Esophagus squamous epithelium (tissue), 5 donors: ENCODE data around the gene TPO. TPM values are rescaled to one million over a fixed set of nuclear protein-coding genes. Genes with fewer than 3 reads are reported as not detected.
A peak's percentile ranks its signal among the peaks of the same experiment; 100 is the strongest.
"Not testable (repeated sequence)": the region's sequence is repeated elsewhere in the genome, so short reads cannot be mapped to it uniquely, and the experiment has no call there.

Experiments used
- DNase-seq: peaks from one replicate; lab custom pipeline; 2025; lab: John Stamatoyannopoulos, UW
- H3K27ac ChIP-seq, 4 donors: fragments of 200-600 bp; sonication (generic); one replicate each; pipeline ENCODE4 v1.5.1; 2016 to 2019; ENCODE audit warnings: mild to moderate bottlenecking in 1 of 4
- H3K27me3 ChIP-seq, 4 donors: fragments of 200-600 bp; sonication (generic); 1 replicate in 3 of 4; 2 replicates in 1 of 4; pipeline versions ENCODE4 v1.5.1 to v1.6.0; 2017 to 2021; ENCODE audit warnings: antibody characterized with exemption in 1 of 4
- H3K36me3 ChIP-seq, 3 donors: fragments of 200-600 bp; sonication (generic); one replicate each; pipeline ENCODE4 v1.5.1; 2016 to 2019
- H3K4me1 ChIP-seq, 3 donors: fragments of 200-600 bp; sonication (generic); one replicate each; pipeline ENCODE4 v1.5.1; 2017 to 2019
- H3K4me3 ChIP-seq, 4 donors: fragments of 200-600 bp; sonication (generic); 1 replicate in 3 of 4; 2 replicates in 1 of 4; pipeline ENCODE4 v1.5.1; 2016 to 2019; ENCODE audit warnings: mild to moderate bottlenecking in 2 of 4, moderate library complexity in 1 of 4
- H3K9me3 ChIP-seq, 3 donors: fragments of 200-600 bp; sonication (generic); one replicate each; pipeline ENCODE4 v1.5.1; 2016 to 2019
- CTCF ChIP-seq, 6 experiments: fragments of 450-650 bp in 4 of 6; fragments of 200-600 bp in 2 of 6; sonication (generic) in 2 of 6; IDR thresholded peaks; one replicate each; pipeline ENCODE4 v1.5.1; 2016 to 2019; ENCODE audit warnings: antibody characterized with exemption in 6 of 6, mild to moderate bottlenecking in 4 of 6, moderate library complexity in 4 of 6
- POLR2A ChIP-seq, 4 donors: fragments of 450-650 bp; IDR thresholded peaks; one replicate each; pipeline ENCODE4 v1.6.1; 2017; ENCODE audit warnings: antibody characterized with exemption in 4 of 4, mild to moderate bottlenecking in 4 of 4, moderate library complexity in 3 of 4
- WGBS, 2 donors: methylation state at CpG; one replicate each; pipeline ENCODE4 v1.1.5; 2018; 5-methylcytosine and 5-hydroxymethylcytosine counted together
- intact Hi-C: fragments of 100-400 bp; cut with DNase I; formaldehyde crosslinking; loops from one replicate; pipeline ENCODE4 v1.15.0; 2022
- total RNA-seq, 4 donors: library from RNA; depleted of rRNA; stranded (reverse); fragments of >200 nt; gene quantifications; one replicate each; pipeline ENCODE4 v1.1.0, GENCODE V29; 2016
- donor health status: DM: yes; HTN: yes; CAD: no.

Gene TPO
- total RNA-seq, 4 donors from 2014 or later: 0.31 to 4.6 (median 2.7) TPM

GRCh38 chr2:1516798-1517060, 103.5 kb downstream of the TPO start:
- Histone ChIP-seq H3K4me1 (peaks cover 0 to 10% (median 5%) of the 10 kb centered on the region in 3 donors), H3K9me3 (no peaks in the 10 kb centered on the region), H3K4me3 (no peak overlapping the region), H3K27me3 (peaks cover 0 to 29% (median 0%) of the 10 kb centered on the region in 4 donors), H3K36me3 (no peaks in the 10 kb centered on the region), H3K27ac (no peak overlapping the region)
- no peak for TF ChIP-seq CTCF (IDR thresholded peaks at IDR 0.05)
- no peak for TF ChIP-seq POLR2A (IDR thresholded peaks at IDR 0.05)
- intact Hi-C loops: no loop called here
- DNase-seq: no peak
- WGBS, 2 donors: 91% methylated on average over 7 of the region's 7 CpGs; no CpG with 5 or more reads in 1 of the 2 donors

- DNase-seq, H3K36me3 ChIP-seq, intact Hi-C loops, H3K9me3 ChIP-seq, H3K4me1 ChIP-seq, H3K27ac ChIP-seq, H3K4me3 ChIP-seq: not testable (repeated sequence)
- 75 to 79% methylated on average over 2 to 5 of the region's 5 CpGs for WGBS, 2 donors
- H3K27me3 ChIP-seq: peaks cover 0 to 27% (median 0%) of the 10 kb centered on the region in 4 donors
These were observed 104.0 kb downstream of the TPO start for GRCh38 chr2:1517291-1517690.

- no peaks in the 10 kb centered on the region for H3K36me3 ChIP-seq
- peaks cover 0 to 10% (median 5%) of the 10 kb centered on the region in 3 donors for H3K4me1 ChIP-seq
- no peak for TF ChIP-seq CTCF (IDR thresholded peaks at IDR 0.05)
- TF ChIP-seq POLR2A (IDR thresholded peaks at IDR 0.05): no peak
- 77 to 90% methylated on average over 4 to 5 of the region's 5 CpGs for WGBS, 2 donors
- H3K9me3 ChIP-seq: no peaks in the 10 kb centered on the region
- H3K27ac ChIP-seq: no peak overlapping the region
- no peak for DNase-seq
- intact Hi-C loops: no loop called here
- peaks cover 0 to 22% (median 0%) of the 10 kb centered on the region in 4 donors for H3K27me3 ChIP-seq
- no peak overlapping the region for H3K4me3 ChIP-seq
These were observed 104.5 kb downstream of the TPO start for GRCh38 chr2:1517786-1518185.

GRCh38 chr2:1518331-1518803, 105.1 kb downstream of the TPO start:
- no peak for DNase-seq
- no peaks in the 10 kb centered on the region for H3K9me3 ChIP-seq
- H3K27ac ChIP-seq: peak overlapping the region in 1 of 4 donors; percentile 16
- intact Hi-C loops: no loop called here
- H3K4me1 ChIP-seq: peaks cover 0 to 10% (median 5%) of the 10 kb centered on the region in 3 donors
- TF ChIP-seq CTCF (IDR thresholded peaks at IDR 0.05) (no peak), POLR2A (IDR thresholded peaks at IDR 0.05) (no peak)
- WGBS, 2 donors: 76 to 78% methylated on average over 3 of the region's 3 CpGs
- no peaks in the 10 kb centered on the region for H3K36me3 ChIP-seq
- H3K4me3 ChIP-seq: no peak overlapping the region
- H3K27me3 ChIP-seq: peaks cover 0 to 16% (median 0%) of the 10 kb centered on the region in 4 donors

GRCh38 chr2:1518867-1519530, 105.7 kb downstream of the TPO start:
- intact Hi-C loops: no loop called here
- no peak overlapping the region for H3K4me3 ChIP-seq
- H3K27me3 ChIP-seq: peaks cover 0 to 14% (median 0%) of the 10 kb centered on the region in 4 donors
- peaks cover 0 to 10% (median 5%) of the 10 kb centered on the region in 3 donors for H3K4me1 ChIP-seq
- 59 to 61% methylated on average over 7 to 9 of the region's 10 CpGs for WGBS, 2 donors
- no peak for DNase-seq
- no peaks in the 10 kb centered on the region for H3K36me3 ChIP-seq
- no peak for TF ChIP-seq POLR2A (IDR thresholded peaks at IDR 0.05)
- TF ChIP-seq CTCF (IDR thresholded peaks at IDR 0.05): no peak
- peak overlapping the region in 1 of 4 donors; percentile 16 for H3K27ac ChIP-seq
- H3K9me3 ChIP-seq: no peaks in the 10 kb centered on the region
